Smooth muscle cell (in vitro differentiated cells): ENCODE measurements around the gene INCENP. TPM values are rescaled to one million over a fixed set of nuclear protein-coding genes. Genes with fewer than 3 reads are reported as not detected.

Experiments used
- DNase-seq: peaks from one replicate; lab custom pipeline; 2025; ENCODE audit not compliant: unreplicated experiment; lab: John Stamatoyannopoulos, UW
- H2AFZ ChIP-seq: fragments of 200-600 bp; sonication (generic); 2 replicates; pipeline ENCODE4 v1.6.0; 2016; ENCODE audit warnings: antibody characterized with exemption, low read depth, mild to moderate bottlenecking
- H3F3A ChIP-seq: fragments of 200-600 bp; sonication (generic); 2 replicates; pipeline ENCODE4 v1.6.0; 2017; ENCODE audit warnings: antibody characterized with exemption, low read depth
- H3K27ac ChIP-seq: fragments of 200-600 bp; sonication (generic); 2 replicates; pipeline ENCODE4 v1.5.1; 2016; ENCODE audit warnings: low read depth, mild to moderate bottlenecking
- H3K27me3 ChIP-seq: fragments of 200-600 bp; sonication (generic); 2 replicates; pipeline ENCODE4 v1.6.1; 2016; ENCODE audit warnings: low read depth, mild to moderate bottlenecking
- H3K36me3 ChIP-seq: fragments of 200-600 bp; sonication (generic); 2 replicates; pipeline ENCODE4 v1.5.1; 2016; ENCODE audit warnings: low read depth
- H3K4me1 ChIP-seq: fragments of 200-600 bp; sonication (generic); 2 replicates; pipeline ENCODE4 v1.5.1; 2016; ENCODE audit warnings: low read depth
- H3K4me2 ChIP-seq: fragments of 200-600 bp; sonication (generic); 2 replicates; pipeline ENCODE4 v1.6.0; 2016; ENCODE audit warnings: mild to moderate bottlenecking
- H3K4me3 ChIP-seq: fragments of 200-600 bp; sonication (generic); 2 replicates; pipeline ENCODE4 v1.5.1; 2016; ENCODE audit warnings: mild to moderate bottlenecking
- H3K79me2 ChIP-seq: fragments of 200-600 bp; sonication (generic); 2 replicates; pipeline ENCODE4 v1.6.0; 2016; ENCODE audit warnings: low read depth, mild to moderate bottlenecking
- H3K9ac ChIP-seq: fragments of 200-600 bp; sonication (generic); 2 replicates; pipeline ENCODE4 v1.6.0; 2016; ENCODE audit warnings: low read depth
- H3K9me3 ChIP-seq: fragments of 200-600 bp; sonication (generic); replicated peaks from 2 replicates; pipeline ENCODE4 v1.5.1; 2016; ENCODE audit warnings: low read depth
- H4K20me1 ChIP-seq: fragments of 200-600 bp; sonication (generic); 2 replicates; pipeline ENCODE4 v1.6.0; 2016; ENCODE audit warnings: low read depth
- CTCF ChIP-seq: fragments of 200-600 bp; sonication (generic); IDR thresholded peaks from 2 replicates; pipeline ENCODE4 v1.5.1; 2017; ENCODE audit warnings: borderline replicate concordance, mild to moderate bottlenecking, antibody characterized with exemption; ENCODE audit not compliant: insufficient read depth, poor library complexity, severe bottlenecking
- WGBS: methylation state at CpG from one replicate; pipeline ENCODE4 v1.1.7; 2016; ENCODE audit warnings: low lambda C conversion rate; 5-methylcytosine and 5-hydroxymethylcytosine counted together
- polyA plus RNA-seq: library from polyadenylated mRNA; unstranded; fragments of >200 nt; fragmentation: Nextera tagmentation; extraction: Ambion mirVana; gene quantifications from 2 replicates; pipeline ENCODE4 v1.2.1, GENCODE V29; 2016
- total RNA-seq: library from RNA; depleted of rRNA; stranded (reverse); fragments of >200 nt; gene quantifications from 2 replicates; pipeline ENCODE4 v1.2.3, GENCODE V29; 2014

The INCENP gene
- total and polyA plus RNA-seq, 2 experiments from 2014 or later, result 2.3 to 25.7 TPM

DNA sequence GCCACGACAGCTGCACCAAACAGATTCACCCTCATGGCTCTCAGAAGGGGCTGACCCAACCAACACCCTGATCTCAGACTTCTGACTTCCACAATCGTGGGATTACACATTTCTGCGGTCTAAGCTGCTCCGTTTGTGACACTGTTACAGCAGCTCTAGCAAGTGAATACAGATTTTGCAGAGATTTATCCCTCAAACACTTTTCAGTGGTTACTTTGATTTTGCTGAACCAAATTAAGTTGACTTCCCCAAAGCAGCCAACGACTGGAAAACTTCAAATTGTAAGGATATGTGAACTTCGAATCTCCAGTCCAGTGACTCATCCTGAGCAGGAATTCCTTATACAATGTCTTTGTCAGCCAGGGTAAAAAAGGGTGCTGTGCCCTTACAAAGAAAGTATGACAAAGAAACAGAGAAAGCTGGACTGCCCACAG lies 14.8 kb upstream of the INCENP start:
- Histone ChIP-seq H3K36me3 (no peaks in the 10 kb centered on the region), H3F3A (no peaks in the 10 kb centered on the region), H4K20me1 (no peaks in the 10 kb centered on the region), H3K4me2 (no peak overlapping the region), H2AFZ (no peak overlapping the region), H3K4me3 (no peak overlapping the region), H3K9ac (no peak overlapping the region), H3K9me3 (no peaks in the 10 kb centered on the region), H3K4me1 (no peaks in the 10 kb centered on the region), H3K79me2 (no peaks in the 10 kb centered on the region), H3K27me3 (no peaks in the 10 kb centered on the region), H3K27ac (no peak overlapping the region)
- TF ChIP-seq CTCF, result no peak
- DNase-seq, result no peak
- WGBS, result 50% methylated on average over 6 of the region's 6 CpGs

DNA sequence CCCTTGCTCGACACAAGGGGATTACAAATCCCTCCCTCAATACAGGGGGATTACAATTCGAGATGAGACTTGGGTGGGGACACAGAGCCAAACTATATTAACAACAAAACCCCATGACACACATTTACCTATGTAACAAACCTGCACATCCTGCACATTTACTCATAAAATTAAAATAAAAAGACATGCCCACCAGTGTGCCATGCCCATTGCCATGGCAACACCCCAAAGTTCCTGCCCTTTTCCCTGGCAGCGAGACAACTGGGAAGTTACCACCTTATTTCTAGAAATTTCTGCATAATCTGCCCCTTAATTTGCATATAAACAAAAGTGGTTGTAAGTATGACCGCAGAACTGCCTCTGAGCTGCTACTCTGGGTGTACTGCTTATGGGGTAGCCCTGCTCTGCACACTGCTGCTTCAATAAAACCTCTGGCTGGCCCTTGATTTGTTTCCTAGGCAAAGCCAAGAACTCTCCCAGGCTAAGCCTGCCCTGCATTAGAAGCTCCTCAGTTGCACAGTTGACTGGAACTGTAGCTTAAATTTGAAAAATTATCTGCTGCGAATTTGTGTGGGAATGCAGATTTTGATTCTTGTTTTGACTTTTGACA lies 8.6 kb upstream of the INCENP start:
- no peak overlapping the region for H3K9ac ChIP-seq
- DNase-seq, result no peak
- no peaks in the 10 kb centered on the region for H3K9me3 ChIP-seq
- H3K27ac ChIP-seq, result no peak overlapping the region
- no peaks in the 10 kb centered on the region for H3K36me3 ChIP-seq
- no peaks in the 10 kb centered on the region for H4K20me1 ChIP-seq
- no peaks in the 10 kb centered on the region for H3F3A ChIP-seq
- H3K79me2 ChIP-seq, result no peaks in the 10 kb centered on the region
- no peak overlapping the region for H3K4me3 ChIP-seq
- H3K4me1 ChIP-seq, result no peaks in the 10 kb centered on the region
- TF ChIP-seq CTCF, result no peak
- H3K27me3 ChIP-seq, result no peaks in the 10 kb centered on the region
- H2AFZ ChIP-seq, result no peak overlapping the region
- no peak overlapping the region for H3K4me2 ChIP-seq
- WGBS, result 84% methylated on average over 5 of the region's 5 CpGs

DNA sequence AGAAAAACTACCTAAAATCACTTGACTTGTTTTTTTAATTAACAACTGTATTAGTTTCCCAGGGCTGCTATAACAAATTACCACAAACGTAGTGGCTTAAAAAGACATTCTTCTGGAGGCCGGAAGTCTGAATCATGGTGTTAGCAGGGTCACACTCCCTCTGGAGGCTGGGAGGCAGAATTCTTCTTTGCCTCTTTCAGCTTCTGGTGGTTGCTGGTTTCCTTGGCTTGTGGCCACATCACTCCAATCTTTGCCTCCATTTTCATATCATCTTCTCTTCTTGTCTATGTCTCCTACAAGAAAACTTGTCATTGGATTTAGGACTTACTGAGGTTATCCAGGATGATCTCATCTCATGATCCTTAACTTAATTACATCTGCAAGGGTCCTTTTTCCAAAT lies 7.4 kb upstream of the INCENP start:
- Histone ChIP-seq H3K9ac (no peak overlapping the region), H3K4me2 (no peak overlapping the region), H3F3A (no peaks in the 10 kb centered on the region), H2AFZ (no peak overlapping the region), H3K9me3 (no peaks in the 10 kb centered on the region), H3K4me3 (no peak overlapping the region), H3K4me1 (no peaks in the 10 kb centered on the region), H3K27ac (no peak overlapping the region), H3K79me2 (no peaks in the 10 kb centered on the region), H4K20me1 (no peaks in the 10 kb centered on the region), H3K36me3 (no peaks in the 10 kb centered on the region), H3K27me3 (no peaks in the 10 kb centered on the region)
- no peak for DNase-seq
- WGBS, result 87% methylated on average over 2 of the region's 2 CpGs
- TF ChIP-seq CTCF, result no peak

DNA sequence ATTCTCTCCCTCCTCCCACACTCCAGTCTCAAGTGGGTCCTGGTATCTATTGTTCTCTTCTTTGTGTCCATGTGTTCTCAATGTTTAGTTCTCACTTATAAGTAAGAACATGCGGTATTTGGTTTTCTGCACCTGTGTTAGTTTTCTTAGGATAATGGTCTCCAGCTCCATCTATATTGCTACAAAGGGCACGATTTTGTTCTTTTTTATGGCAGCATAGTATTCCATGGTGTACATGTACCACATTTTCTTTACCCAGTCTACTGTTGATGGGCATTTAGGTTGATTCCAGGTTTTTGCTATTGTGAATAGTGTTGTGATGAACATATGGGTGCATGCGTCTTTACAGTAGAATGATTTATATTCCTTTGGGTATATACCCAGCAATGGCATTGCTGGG lies 4.2 kb upstream of the INCENP start:
- Histone ChIP-seq H3K27ac (no peak overlapping the region), H3K4me3 (no peak overlapping the region), H3K79me2 (peaks cover 2% of the 10 kb centered on the region), H3K9ac (no peak overlapping the region), H3K36me3 (no peaks in the 10 kb centered on the region), H4K20me1 (no peaks in the 10 kb centered on the region), H3K4me1 (peaks cover under 1% of the 10 kb centered on the region), H3F3A (no peaks in the 10 kb centered on the region), H3K9me3 (no peaks in the 10 kb centered on the region), H2AFZ (no peak overlapping the region), H3K4me2 (no peak overlapping the region), H3K27me3 (no peaks in the 10 kb centered on the region)
- 81% methylated on average over 3 of the region's 3 CpGs for WGBS
- DNase-seq, result no peak
- no peak for TF ChIP-seq CTCF
